Astrocyte (in vitro differentiated cells and primary cell): ENCODE data around the gene FRY. TPM values are rescaled to one million over a fixed set of nuclear protein-coding genes. Genes with fewer than 3 reads are reported as not detected.

Source experiments
- DNase-seq: peaks from one replicate; pipeline ENCODE4 v3.0.0-alpha.2; 2010; ENCODE audit warnings: low read depth
- FAIRE-seq: peaks from 2 replicates; lab custom pipeline; 2011; peaks lifted over from hg19 to GRCh38; lab: Jason Lieb, UNC
- H2AFZ ChIP-seq: 2 replicates; pipeline ENCODE4 v1.6.0; 2012; ENCODE audit warnings: low read depth, low read length, inconsistent platforms
- H3K27ac ChIP-seq: 2 replicates; pipeline ENCODE4 v1.5.1; 2011; ENCODE audit warnings: low read depth, low read length, inconsistent platforms
- H3K27me3 ChIP-seq: 2 replicates; pipeline ENCODE4 v1.6.0; 2011; ENCODE audit warnings: low read length, inconsistent platforms; ENCODE audit not compliant: insufficient read depth
- H3K36me3 ChIP-seq: 2 replicates; pipeline ENCODE4 v1.5.1; 2011; ENCODE audit warnings: low read length, inconsistent platforms; ENCODE audit not compliant: insufficient read depth
- H3K4me1 ChIP-seq: 2 replicates; pipeline ENCODE4 v1.5.1; 2011; ENCODE audit warnings: low read length, inconsistent platforms; ENCODE audit not compliant: insufficient read depth
- H3K4me2 ChIP-seq: 2 replicates; pipeline ENCODE4 v1.6.0; 2012; ENCODE audit warnings: low read length, inconsistent platforms
- H3K4me3 ChIP-seq: 2 replicates; pipeline ENCODE4 v1.5.1; 2011; ENCODE audit warnings: low read depth, mild to moderate bottlenecking, low read length, inconsistent platforms; ENCODE audit not compliant: insufficient read depth
- H3K79me2 ChIP-seq: 2 replicates; pipeline ENCODE4 v1.6.0; 2012; ENCODE audit warnings: mild to moderate bottlenecking, low read length, inconsistent platforms; ENCODE audit not compliant: insufficient read depth
- H3K9ac ChIP-seq: 2 replicates; pipeline ENCODE4 v1.6.0; 2012; ENCODE audit warnings: mild to moderate bottlenecking, low read length, inconsistent platforms
- H3K9me3 ChIP-seq: 2 replicates; pipeline ENCODE4 v1.5.1; 2012; ENCODE audit warnings: low read depth, mild to moderate bottlenecking, low read length, inconsistent platforms; ENCODE audit not compliant: insufficient read depth
- H4K20me1 ChIP-seq: 2 replicates; pipeline ENCODE4 v1.6.0; 2012; ENCODE audit warnings: low read length, inconsistent platforms; ENCODE audit not compliant: insufficient read depth
- H3K27ac Mint-ChIP-seq: one replicate; pipeline ENCODE4 v1.8.0; 2021; ENCODE audit warnings: mild to moderate bottlenecking, mixed read lengths; ENCODE audit not compliant: unreplicated experiment
- H3K27me3 Mint-ChIP-seq: one replicate; pipeline ENCODE4 v1.8.0; 2021; ENCODE audit warnings: low read depth, mixed read lengths; ENCODE audit not compliant: unreplicated experiment
- H3K36me3 Mint-ChIP-seq: one replicate; pipeline ENCODE4 v1.8.0; 2021; ENCODE audit warnings: low read depth, mixed read lengths; ENCODE audit not compliant: unreplicated experiment
- H3K4me1 Mint-ChIP-seq: one replicate; pipeline ENCODE4 v1.8.0; 2021; ENCODE audit warnings: low read depth, mixed read lengths; ENCODE audit not compliant: unreplicated experiment
- H3K4me3 Mint-ChIP-seq: one replicate; pipeline ENCODE4 v1.8.0; 2021; ENCODE audit warnings: mild to moderate bottlenecking, moderate library complexity, mixed read lengths; ENCODE audit not compliant: unreplicated experiment
- H3K9me3 Mint-ChIP-seq: one replicate; pipeline ENCODE4 v1.8.0; 2021; ENCODE audit warnings: mild to moderate bottlenecking, mixed read lengths; ENCODE audit not compliant: unreplicated experiment
- CTCF ChIP-seq: IDR thresholded peaks from 2 replicates; pipeline ENCODE4 v1.5.1; 2011; ENCODE audit warnings: low read depth, mild to moderate bottlenecking, inconsistent platforms, low read length, moderate library complexity; ENCODE audit not compliant: insufficient read depth
- EZH2 ChIP-seq: IDR thresholded peaks from 2 replicates; pipeline ENCODE4 v1.6.1; 2012; ENCODE audit warnings: mild to moderate bottlenecking, low read length, inconsistent platforms; ENCODE audit not compliant: insufficient read depth
- total RNA-seq: library from RNA; stranded (reverse); gene quantifications from 2 replicates; pipeline ENCODE4 v1.2.1, GENCODE V29; 2021

Gene FRY
- total RNA-seq, 1 donor from 2014 or later, result 4.6 TPM

GRCh38 chr13:32010136-32010535 lies 21.4 kb upstream of the FRY start:
- no peak overlapping the region for H3K4me3 ChIP-seq
- H2AFZ ChIP-seq, result no peak overlapping the region
- TF ChIP-seq CTCF (no peak), EZH2 (no peak)
- H3K36me3 Mint-ChIP-seq, result no peaks in the 10 kb centered on the region
- peaks cover 2% of the 10 kb centered on the region for H3K27me3 Mint-ChIP-seq
- no peaks in the 10 kb centered on the region for H3K4me1 Mint-ChIP-seq
- no peaks in the 10 kb centered on the region for H3K4me1 ChIP-seq
- H3K4me3 Mint-ChIP-seq, result no peak overlapping the region
- H3K27me3 ChIP-seq, result no peaks in the 10 kb centered on the region
- H3K9me3 Mint-ChIP-seq, result no peaks in the 10 kb centered on the region
- DNase-seq, result no peak
- no peak overlapping the region for H3K27ac Mint-ChIP-seq
- no peaks in the 10 kb centered on the region for H4K20me1 ChIP-seq
- no peak overlapping the region for H3K4me2 ChIP-seq
- no peak overlapping the region for H3K27ac ChIP-seq
- H3K9me3 ChIP-seq, result no peaks in the 10 kb centered on the region
- FAIRE-seq, result no peak
- no peaks in the 10 kb centered on the region for H3K36me3 ChIP-seq
- no peak overlapping the region for H3K9ac ChIP-seq
- H3K79me2 ChIP-seq, result no peaks in the 10 kb centered on the region

GRCh38 chr13:32011971-32012370 lies 19.6 kb upstream of the FRY start:
- Histone ChIP-seq H3K4me2 (no peak overlapping the region), H3K4me1 (no peaks in the 10 kb centered on the region), H3K27me3 (no peaks in the 10 kb centered on the region), H3K9me3 (no peaks in the 10 kb centered on the region), H2AFZ (no peak overlapping the region), H4K20me1 (no peaks in the 10 kb centered on the region), H3K36me3 (no peaks in the 10 kb centered on the region), H3K9ac (no peak overlapping the region), H3K79me2 (no peaks in the 10 kb centered on the region), H3K4me3 (no peak overlapping the region), H3K27ac (no peak overlapping the region)
- H3K36me3 Mint-ChIP-seq, result no peaks in the 10 kb centered on the region
- H3K27ac Mint-ChIP-seq, result no peak overlapping the region
- TF ChIP-seq EZH2 (no peak), CTCF (no peak)
- peaks cover 2% of the 10 kb centered on the region for H3K27me3 Mint-ChIP-seq
- no peak for DNase-seq
- no peak for FAIRE-seq
- no peaks in the 10 kb centered on the region for H3K9me3 Mint-ChIP-seq
- no peaks in the 10 kb centered on the region for H3K4me1 Mint-ChIP-seq
- H3K4me3 Mint-ChIP-seq, result no peak overlapping the region

GRCh38 chr13:32013181-32013580 lies 18.4 kb upstream of the FRY start:
- no peak overlapping the region for H3K27ac Mint-ChIP-seq
- no peak for FAIRE-seq

More at GRCh38 chr13:32013181-32013580, 18.4 kb upstream of the FRY start:
- Histone ChIP-seq H3K27ac (no peak overlapping the region), H3K27me3 (no peaks in the 10 kb centered on the region), H3K9ac (no peak overlapping the region), H3K4me3 (no peak overlapping the region), H3K4me1 (no peaks in the 10 kb centered on the region), H3K9me3 (no peaks in the 10 kb centered on the region), H4K20me1 (no peaks in the 10 kb centered on the region), H2AFZ (no peak overlapping the region), H3K36me3 (no peaks in the 10 kb centered on the region), H3K79me2 (no peaks in the 10 kb centered on the region), H3K4me2 (no peak overlapping the region)
- Mint-ChIP-seq H3K4me3 (no peak overlapping the region), H3K9me3 (no peaks in the 10 kb centered on the region), H3K36me3 (no peaks in the 10 kb centered on the region), H3K4me1 (no peaks in the 10 kb centered on the region), H3K27me3 (peaks cover 2% of the 10 kb centered on the region)
- DNase-seq, result no peak
- no peak for TF ChIP-seq EZH2
- no peak for TF ChIP-seq CTCF
